ENCODE data around the gene APBB2. TPM values are rescaled to one million over a fixed set of nuclear protein-coding genes. Genes with fewer than 3 reads are reported as not detected.
A peak's percentile ranks its signal among the peaks of the same experiment; 100 is the strongest.

APBB2 gene
- total RNA-seq, 4 donors from 2014 or later, result 32.4 to 133 (median 92.1) TPM

DNA sequence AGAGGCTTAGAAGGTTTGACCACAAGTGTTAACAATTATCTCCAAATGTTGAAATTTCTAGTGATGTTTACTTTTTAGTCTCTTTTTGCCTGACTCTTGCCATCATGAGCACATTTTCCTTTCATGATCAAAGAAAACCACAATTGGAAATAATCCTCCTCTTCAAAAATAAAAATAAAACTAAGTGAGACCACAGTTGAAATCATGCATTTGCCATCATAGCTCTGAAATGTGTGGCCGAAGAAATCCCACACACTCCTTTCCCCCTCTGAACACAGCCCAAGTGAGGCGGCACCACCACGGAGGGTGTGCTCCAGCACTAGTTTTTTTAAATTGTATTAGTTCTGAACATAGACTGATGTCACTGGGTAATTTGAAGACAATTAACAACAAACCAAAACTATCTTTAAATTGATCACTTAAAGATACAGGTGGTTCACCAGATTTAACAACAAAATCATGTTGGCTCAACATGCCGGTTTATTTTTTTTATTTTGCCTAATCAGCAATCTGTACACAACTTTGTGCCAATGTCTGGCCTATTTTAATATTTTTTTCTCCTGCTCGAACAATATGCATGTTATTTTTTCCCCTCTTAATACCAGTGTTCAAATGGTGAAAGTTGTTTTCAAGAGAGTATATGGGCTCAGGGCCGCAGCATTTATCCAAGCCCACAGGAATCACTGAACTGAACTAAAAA, 17.6 kb downstream of the APBB2 start:
- Histone ChIP-seq H3K4me3 (no peak overlapping the region), H3K9me3 (no peaks in the 10 kb centered on the region), H3K27me3 (no peaks in the 10 kb centered on the region), H3K36me3 (no peaks in the 10 kb centered on the region), H3K27ac (no peak overlapping the region), H3K4me1 (no peaks in the 10 kb centered on the region)
- intact Hi-C loops (cut with DNase I; ENCODE audit: low total_unique reads), result no loop called here
- DNase-seq, result no peak
- no peak for TF ChIP-seq POLR2A (IDR thresholded peaks at IDR 0.05)
- TF ChIP-seq CTCF (IDR thresholded peaks at IDR 0.05), result no peak

GRCh38 chr4:41192136-41192535, 22.2 kb downstream of the APBB2 start:
- TF ChIP-seq POLR2A (IDR thresholded peaks at IDR 0.05), result no peak
- TF ChIP-seq CTCF (IDR thresholded peaks at IDR 0.05), result no peak
- intact Hi-C loops (cut with DNase I; ENCODE audit: low total_unique reads), result no loop called here
- Histone ChIP-seq H3K27ac (no peak overlapping the region), H3K27me3 (no peaks in the 10 kb centered on the region), H3K9me3 (no peaks in the 10 kb centered on the region), H3K4me1 (no peaks in the 10 kb centered on the region), H3K4me3 (no peak overlapping the region), H3K36me3 (no peaks in the 10 kb centered on the region)
- no peak for DNase-seq

- no peaks in the 10 kb centered on the region for H3K9me3 ChIP-seq
- intact Hi-C loops (cut with DNase I; ENCODE audit: low total_unique reads), result no loop called here
- H3K4me3 ChIP-seq, result no peak overlapping the region
- TF ChIP-seq POLR2A (IDR thresholded peaks at IDR 0.05), result no peak
- TF ChIP-seq CTCF (IDR thresholded peaks at IDR 0.05), result no peak
- DNase-seq, result no peak
- no peaks in the 10 kb centered on the region for H3K27me3 ChIP-seq
- H3K36me3 ChIP-seq, result no peaks in the 10 kb centered on the region
- peaks cover 0 to 3% of the 10 kb centered on the region in 2 donors for H3K4me1 ChIP-seq
- H3K27ac ChIP-seq, result no peak overlapping the region
These were observed 24.7 kb downstream of the APBB2 start for GRCh38 chr4:41189666-41190065.

DNA sequence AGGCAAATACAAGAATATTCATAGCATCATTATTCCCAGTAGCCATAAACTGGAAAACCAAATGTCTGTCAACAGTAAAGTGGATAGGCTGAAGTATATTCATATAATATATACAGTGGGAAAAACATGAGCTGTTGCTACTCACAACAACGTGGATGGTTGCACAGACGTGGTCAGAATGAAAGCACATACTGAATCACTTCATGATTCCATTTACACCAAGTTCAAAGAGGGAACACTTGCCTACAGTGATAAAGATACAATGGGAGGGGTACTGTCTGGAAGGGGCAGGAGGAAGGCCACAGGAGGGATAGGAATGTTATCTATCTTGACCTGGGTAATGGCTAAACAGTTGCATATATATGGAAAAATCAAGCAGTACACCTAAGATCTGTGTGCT, 25.3 kb downstream of the APBB2 start:
- no peaks in the 10 kb centered on the region for H3K36me3 ChIP-seq
- no peak for DNase-seq
- TF ChIP-seq CTCF (IDR thresholded peaks at IDR 0.05) (no peak), POLR2A (IDR thresholded peaks at IDR 0.05) (no peak)
- H3K4me1 ChIP-seq, result peaks cover 0 to 3% of the 10 kb centered on the region in 2 donors
- no peak overlapping the region for H3K4me3 ChIP-seq
- no peak overlapping the region for H3K27ac ChIP-seq
- H3K9me3 ChIP-seq, result no peaks in the 10 kb centered on the region
- no peaks in the 10 kb centered on the region for H3K27me3 ChIP-seq
- intact Hi-C loops (cut with DNase I; ENCODE audit: low total_unique reads), result no loop called here

- Histone ChIP-seq H3K36me3 (no peaks in the 10 kb centered on the region), H3K27ac (peak overlapping the region in 1 of 2 donors; percentile 11), H3K4me3 (no peak overlapping the region), H3K9me3 (no peaks in the 10 kb centered on the region), H3K27me3 (no peaks in the 10 kb centered on the region), H3K4me1 (peaks cover 0 to 3% of the 10 kb centered on the region in 2 donors)
- no peak for DNase-seq
- intact Hi-C loops (cut with DNase I; ENCODE audit: low total_unique reads), result no loop called here
- TF ChIP-seq CTCF (IDR thresholded peaks at IDR 0.05) (no peak), POLR2A (IDR thresholded peaks at IDR 0.05) (no peak)
These were observed 28.4 kb downstream of the APBB2 start for GRCh38 chr4:41185614-41186592.
